ENCODE data around the gene DELE1.

The DELE1 gene, protein sequence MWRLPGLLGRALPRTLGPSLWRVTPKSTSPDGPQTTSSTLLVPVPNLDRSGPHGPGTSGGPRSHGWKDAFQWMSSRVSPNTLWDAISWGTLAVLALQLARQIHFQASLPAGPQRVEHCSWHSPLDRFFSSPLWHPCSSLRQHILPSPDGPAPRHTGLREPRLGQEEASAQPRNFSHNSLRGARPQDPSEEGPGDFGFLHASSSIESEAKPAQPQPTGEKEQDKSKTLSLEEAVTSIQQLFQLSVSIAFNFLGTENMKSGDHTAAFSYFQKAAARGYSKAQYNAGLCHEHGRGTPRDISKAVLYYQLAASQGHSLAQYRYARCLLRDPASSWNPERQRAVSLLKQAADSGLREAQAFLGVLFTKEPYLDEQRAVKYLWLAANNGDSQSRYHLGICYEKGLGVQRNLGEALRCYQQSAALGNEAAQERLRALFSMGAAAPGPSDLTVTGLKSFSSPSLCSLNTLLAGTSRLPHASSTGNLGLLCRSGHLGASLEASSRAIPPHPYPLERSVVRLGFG

GRCh38 chr5:141923448-141924313 lies at the start of gene DELE1:
Gene DELE1, plus strand, starts transcription at chr5:141923871. Its CDS starts 71 bp downstream, at chr5:141923942.
- peak; percentile 97 for DNase-seq (ENCODE audit: low spot score)

DNA sequence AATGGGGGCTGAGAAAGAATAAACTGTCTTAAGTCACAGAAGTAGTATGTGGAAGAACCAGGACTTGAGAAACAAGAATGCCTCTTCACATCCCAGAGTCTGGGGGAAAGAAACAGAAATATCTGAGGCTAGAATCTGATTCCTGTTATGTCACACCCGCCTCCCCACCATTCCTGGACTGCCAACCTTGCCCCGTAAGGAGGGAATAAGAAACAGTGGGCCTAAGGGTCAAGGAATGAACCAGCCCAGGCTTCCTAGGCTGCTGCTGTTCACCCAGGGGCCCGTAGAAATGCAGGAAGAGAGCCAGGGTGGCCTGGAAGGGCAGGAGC lies 49.8 kb upstream of the DELE1 start:
- DNase-seq (ENCODE audit: low spot score): no peak

- no peak for DNase-seq (ENCODE audit: low spot score)
Measured at GRCh38 chr5:141874262-141874964, 49.3 kb upstream of the DELE1 start.

- no peak for DNase-seq (ENCODE audit: low spot score)
Measured at GRCh38 chr5:141875022-141875740, 48.5 kb upstream of the DELE1 start.

DNA sequence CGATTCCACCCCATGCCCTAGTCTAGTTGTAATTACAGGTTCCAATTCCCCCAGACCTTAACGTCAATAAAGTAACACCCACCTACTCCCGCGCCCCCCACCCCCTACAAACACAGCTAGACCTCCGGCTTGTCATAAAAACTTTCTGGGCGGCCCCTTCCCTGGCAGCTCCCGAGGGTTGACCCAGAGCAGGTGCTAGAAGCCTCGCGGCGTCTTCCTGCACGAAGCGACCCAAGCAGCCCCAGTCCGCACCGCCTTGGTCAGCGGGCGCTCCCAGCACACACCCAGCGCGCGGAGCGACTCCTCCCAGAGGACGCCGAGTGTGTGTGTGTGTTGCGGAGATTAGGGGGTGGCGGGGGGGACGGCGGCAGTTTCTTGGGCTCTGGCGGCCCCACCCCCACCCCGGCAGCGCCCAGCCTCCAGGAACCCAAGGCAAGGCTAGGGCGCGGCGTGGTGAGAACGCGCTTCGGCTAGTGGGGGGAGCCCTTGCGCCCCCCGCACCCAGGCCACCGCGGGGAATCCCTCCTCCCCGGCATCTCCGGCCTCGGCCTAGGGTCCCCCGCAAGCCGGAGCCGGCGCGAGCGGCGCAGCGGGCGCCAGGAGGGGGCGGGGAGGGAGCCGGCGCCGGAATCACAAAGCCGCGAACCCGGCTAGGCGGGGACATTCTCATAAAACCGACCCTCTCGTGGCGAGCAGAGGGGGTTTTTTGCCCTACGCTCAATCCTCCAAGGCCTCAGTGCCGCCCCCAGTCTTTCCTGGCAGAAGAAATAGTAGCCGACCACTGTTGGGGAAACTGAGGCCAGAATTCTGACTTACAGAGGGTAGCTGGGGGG lies 47.7 kb upstream of the DELE1 start:
- peak; percentile 62 for DNase-seq (ENCODE audit: low spot score)

DNA sequence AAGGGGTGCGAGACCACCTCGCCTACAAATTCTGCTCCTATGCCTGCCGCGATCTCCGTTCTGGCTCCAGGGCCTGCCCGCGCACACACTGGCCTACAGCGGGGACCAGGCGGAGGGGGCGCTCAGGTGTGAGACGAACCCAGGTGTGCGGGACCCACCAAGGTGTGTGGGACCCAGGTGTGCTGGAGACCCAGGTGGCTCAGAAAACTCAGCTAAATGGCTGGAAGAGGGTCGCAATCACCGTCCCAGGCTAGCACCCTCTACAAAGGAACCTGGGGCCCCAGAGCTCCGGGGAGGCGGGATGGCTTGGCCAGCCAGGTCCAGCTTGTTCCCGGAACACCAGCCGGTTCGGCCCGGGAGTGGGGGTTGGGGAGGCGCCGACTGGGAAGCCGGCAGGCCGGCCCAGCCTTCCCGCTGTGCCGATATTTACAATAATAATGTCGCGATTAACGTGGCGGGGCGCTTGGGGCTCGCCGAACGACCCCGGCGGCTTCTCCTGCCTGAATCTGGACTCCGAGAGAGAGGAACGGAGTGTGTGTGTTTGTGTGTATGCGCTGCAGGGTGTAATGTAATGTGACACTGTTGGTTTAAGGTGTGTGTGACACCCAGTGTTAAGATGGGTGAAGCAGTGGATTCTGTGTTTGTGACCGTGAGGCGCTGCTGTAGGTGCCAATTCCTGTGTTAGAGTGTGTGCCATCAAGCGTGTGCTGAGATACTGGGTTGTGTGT lies 46.9 kb upstream of the DELE1 start:
- DNase-seq (ENCODE audit: low spot score): peak; percentile 63

DNA sequence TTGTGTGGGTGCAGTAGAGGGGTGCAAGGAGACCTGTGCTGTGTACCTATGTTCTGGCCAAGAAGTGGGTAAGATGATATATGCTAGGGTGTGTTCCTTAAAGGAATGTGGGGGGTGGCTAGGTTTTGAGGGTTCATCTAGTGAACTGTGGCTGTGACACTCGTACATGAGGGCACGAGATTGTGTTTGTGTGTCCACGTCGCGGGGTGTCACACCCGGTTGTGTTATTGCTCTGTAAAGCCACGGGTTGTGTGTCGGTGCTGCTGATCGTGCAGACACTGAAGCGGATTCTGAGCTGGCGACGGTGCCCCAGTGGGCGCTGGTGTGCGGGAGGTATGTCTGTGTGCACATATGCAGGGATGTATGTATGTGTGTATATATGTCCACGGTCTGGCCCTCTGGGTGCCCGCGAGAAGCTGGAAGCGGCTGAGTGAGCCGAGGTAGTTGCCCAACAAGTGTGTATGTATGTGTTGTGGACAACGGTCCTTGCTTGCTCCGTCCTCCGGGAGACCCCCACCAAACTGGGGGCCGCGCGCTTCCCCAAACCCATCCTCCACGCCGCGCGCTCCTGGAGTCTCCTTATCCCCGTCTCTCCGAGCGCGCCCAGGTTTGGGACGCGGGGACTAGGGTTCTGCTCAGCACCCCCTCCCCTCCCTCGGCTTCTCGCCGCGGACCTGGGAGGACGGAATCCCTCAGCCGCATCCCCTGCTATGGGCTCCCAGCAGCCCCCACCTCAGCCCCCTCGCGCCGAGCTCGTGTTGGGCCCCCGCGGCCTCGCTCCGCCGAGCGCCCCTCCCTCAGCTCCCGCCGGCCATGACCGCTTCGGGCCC lies 46.1 kb upstream of the DELE1 start:
- DNase-seq (ENCODE audit: low spot score): no peak

DNA sequence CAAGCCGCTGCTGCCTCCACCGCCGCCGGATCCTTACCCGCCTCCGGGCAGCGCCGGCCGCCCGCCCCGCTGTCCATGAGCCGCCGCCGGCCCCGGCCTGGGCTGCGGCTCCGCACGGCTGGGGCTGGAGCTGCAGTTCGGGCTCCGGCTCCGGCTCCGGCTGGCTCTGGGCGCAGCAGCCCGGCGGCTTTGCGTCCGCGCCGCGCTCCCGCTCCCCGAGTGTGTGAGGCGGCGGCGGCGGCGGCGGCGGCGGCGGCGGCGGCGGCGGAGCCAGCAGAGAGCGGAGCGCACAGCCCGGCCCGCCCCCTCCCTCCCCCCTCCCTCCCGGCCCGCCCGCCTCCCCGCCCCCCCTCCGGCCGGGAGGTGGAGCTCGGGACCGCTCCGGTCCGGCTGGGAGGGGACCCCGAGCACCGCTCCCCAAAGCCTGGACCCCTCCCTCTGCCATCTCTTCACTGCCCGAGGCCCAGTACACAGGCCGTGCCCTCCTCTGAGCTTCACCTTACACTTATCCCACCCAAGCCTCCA lies 45.4 kb upstream of the DELE1 start, which contains the start of gene PCDH1:
PCDH1 (minus strand) TSS at position 225 of the 525 bp plus-strand sequence; CDS start at position 77, 148 bp downstream.
- no peak for DNase-seq (ENCODE audit: low spot score)

- peak; percentile 85 for DNase-seq (ENCODE audit: low spot score)
Measured at GRCh38 chr5:141878711-141879425, 44.8 kb upstream of the DELE1 start.

DNA sequence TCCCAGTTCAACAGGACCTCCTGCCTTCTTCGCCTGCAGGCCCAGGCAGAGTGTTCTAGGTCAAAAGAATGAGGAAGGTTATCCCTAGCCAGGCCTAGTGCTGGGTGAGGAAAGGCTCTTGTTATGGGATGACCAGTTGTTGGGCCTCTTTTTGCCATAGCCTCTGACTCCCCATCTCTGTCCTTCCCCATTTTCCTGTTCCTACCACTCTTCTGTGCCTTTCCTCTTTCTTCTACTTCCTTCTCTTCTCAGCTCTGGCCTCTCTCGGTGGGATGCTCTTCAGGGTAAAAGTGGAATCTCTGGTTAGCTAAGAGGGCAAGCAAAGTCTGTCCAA lies 44.3 kb upstream of the DELE1 start:
- DNase-seq (ENCODE audit: low spot score): no peak

- DNase-seq (ENCODE audit: low spot score): no peak
Measured at GRCh38 chr5:141879941-141880738, 43.5 kb upstream of the DELE1 start.

- no peak for DNase-seq (ENCODE audit: low spot score)
Measured at GRCh38 chr5:141880961-141881801, 42.5 kb upstream of the DELE1 start.

DNA sequence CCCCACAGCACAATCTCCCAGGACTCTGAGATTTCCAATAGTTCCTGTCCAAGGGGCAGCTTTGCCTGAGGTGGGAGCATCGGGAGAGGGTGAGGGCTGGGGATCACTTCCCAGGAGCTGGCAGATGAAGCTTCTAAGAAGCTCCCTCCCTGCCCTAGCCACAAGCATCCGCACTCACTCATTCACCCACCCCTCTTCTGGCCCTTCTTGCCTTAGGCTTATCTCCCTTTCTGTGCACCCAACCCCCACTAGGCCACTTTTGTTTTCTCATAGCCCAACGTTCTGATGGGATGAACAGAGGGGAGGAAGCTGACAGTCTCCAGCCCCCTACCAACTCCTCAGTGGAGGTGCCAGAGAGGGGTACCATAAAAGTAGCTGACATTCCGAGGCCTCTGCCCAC lies 41.8 kb upstream of the DELE1 start:
- no peak for DNase-seq (ENCODE audit: low spot score)

- DNase-seq (ENCODE audit: low spot score): no peak
Measured at GRCh38 chr5:141882594-141883183, 41.0 kb upstream of the DELE1 start.

- DNase-seq (ENCODE audit: low spot score): no peak
Measured at GRCh38 chr5:141883184-141883891, 40.3 kb upstream of the DELE1 start.
